GM18858 (cell line): ENCODE data around the gene UNC13A.

Experiments used
- ATAC-seq: cut with Tn5 transposase; IDR thresholded peaks from one replicate; pipeline ENCODE4 v1.9.1; 2021; ENCODE audit not compliant: unreplicated experiment

UNC13A gene

DNA sequence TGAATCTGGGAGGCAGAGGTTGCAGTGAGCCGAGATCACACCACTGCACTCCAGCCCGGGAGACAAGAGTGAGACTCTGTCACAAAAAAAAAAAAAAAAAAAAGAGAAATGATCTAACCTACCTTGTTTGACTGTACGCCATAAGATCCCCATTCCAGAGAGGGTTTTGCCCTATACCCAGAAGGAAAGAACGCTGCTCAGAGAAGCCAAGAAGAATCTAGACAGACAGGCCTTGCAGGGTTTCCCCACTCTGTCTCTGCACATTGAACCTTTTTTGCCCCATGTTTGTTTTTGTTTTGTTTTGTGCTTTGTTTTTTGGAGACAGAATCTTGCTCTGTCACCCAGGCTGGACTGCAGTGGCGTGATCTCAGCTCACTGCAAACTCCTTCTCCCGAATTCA, 23.7 kb upstream of the UNC13A start:
- ATAC-seq, result no peak

- ATAC-seq, result no peak
These were observed 18.6 kb upstream of the UNC13A start for GRCh38 chr19:17706750-17707181.

GRCh38 chr19:17703824-17704463, 15.8 kb upstream of the UNC13A start:
- no peak for ATAC-seq

DNA sequence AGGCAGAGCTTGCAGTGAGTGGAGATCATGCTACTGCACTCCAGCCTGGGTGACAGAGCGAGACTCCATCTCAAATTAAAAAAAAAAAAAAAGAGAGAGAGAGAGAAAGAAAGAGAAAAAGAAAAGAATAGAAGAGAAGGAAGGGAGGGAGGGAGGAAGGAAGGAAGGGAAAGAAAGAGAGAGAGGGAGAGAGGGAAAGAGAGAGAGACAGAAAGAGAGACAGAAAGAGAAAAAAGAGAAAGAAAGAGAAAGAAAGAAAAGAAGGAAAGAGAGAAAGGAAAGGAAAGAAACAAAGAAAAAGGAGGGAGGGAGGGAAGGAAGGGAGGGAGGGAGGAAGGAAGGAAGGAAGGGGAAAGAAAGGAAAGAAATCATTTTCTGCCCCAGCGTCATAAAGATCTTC, 7.0 kb upstream of the UNC13A start:
- no peak for ATAC-seq

- ATAC-seq, result no peak
These were observed 4.4 kb upstream of the UNC13A start for GRCh38 chr19:17692566-17692965.

DNA sequence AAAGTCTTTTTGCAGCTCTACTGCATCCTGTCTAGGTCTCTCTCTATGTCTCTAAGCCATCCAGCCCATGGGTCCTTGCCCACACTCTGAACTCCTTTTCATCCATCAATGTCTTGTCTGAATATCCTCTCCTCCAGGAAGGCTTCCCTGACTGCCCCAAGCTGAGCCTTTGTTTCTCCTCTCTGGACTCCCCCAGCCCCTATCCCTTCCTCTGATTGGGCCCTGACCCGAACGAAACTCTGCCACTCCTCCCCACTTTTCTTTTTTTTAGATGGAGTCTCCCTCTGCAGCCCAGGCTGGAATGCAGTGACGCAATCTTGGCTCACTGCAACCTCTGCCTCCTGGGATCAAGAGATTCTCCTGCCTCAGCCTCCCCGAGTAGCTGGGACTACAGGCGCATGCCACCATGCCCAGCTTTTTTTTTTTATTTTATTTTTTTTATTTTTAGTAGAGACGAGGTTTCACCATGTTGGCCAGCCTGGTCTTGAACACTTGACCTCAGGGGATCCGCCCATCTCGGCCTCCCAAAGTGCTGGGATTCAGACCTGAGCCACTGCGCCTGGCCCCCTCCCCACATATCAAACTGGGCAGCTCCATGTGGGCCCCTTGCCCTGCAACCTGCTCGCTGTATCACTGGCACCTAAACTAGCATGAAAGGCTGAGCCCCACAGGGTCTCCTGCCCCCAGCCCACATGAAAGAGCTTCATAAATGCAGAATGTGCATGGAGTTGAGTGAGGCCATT, 870 bp upstream of the UNC13A start:
- no peak for ATAC-seq

DNA sequence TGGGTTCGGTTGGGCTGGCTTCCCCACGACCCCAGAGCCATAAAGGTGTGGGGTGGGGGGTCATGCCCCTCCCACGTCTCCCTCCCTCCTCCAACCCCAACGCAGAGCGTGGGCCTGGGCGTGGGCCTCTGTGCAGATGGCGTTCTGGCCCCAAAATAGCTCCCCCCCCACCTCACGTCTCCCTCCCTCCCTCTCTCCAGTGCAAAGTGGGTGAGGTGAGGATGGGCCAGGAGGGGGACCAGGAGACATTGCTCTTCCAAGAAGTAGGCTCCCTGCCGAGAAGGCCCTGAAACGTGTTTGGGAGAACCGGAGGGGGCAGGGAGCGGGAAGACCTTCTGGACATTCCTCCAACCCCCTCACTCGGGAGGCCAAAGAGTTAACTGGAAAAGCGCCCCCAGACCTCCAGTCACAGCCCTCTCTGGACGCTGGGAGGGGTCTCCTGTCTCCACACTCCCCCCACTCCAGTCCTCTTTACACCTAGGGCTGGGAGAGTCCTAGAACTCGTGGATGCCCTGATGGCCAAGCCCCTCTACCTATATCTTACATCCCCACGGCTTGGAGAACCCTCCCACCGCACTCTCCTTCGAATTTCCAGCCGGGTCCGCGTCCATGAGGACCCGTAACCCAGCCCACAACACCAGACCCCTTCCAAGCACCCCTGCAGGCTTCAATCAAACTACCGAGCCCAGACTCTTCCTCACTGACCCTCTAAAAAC, 855 bp downstream of the UNC13A start:
- no peak for ATAC-seq

- ATAC-seq, result no peak
These were observed 1.5 kb downstream of the UNC13A start for GRCh38 chr19:17686592-17687024.

DNA sequence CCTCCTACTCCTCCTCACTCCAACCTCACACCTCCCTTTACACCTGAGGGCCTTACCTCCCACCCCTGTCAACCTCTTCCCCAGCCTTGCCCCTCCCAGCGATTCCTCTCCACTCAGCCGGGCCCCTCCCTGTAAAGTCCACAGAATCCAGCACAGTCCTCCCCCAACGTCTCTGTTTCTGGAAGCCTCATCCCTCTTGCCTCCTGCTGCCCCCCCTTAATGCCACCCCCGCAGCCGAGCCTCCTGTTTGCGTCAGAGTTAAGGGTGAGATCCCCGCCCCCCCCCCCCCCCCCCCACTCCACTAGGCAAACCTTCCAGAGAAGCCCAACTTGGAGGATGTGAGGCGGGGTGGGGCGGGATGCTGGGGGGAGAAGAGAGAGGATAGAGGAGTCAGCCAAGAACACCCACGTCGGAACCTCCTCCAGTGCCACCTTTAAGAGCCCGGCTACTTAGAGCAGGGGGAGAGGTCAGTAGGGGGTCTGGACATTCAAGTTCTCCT, 2.1 kb downstream of the UNC13A start:
- no peak for ATAC-seq

GRCh38 chr19:17685451-17686022, 2.6 kb downstream of the UNC13A start:
- no peak for ATAC-seq

DNA sequence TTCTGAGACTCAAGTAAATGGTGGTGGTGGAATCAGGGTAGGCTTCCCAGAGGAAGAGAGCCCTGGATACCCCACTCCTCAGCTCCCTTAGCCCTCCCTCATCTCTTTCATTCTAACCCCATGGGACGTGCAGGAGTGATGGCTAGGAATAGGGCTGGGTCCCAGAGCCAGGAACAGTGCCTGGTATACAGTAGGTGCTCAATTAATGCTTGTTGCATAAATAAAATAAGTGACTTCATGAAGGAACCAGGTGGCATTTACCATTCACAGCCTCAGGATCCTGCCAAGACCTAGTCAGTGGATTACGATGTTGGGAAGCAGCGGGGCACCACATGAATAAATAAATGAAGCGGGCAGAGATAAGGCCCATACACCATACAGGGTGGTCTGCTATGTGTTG, 3.9 kb downstream of the UNC13A start:
- no peak for ATAC-seq

- no peak for ATAC-seq
These were observed 5.1 kb downstream of the UNC13A start for GRCh38 chr19:17683078-17683477.

DNA sequence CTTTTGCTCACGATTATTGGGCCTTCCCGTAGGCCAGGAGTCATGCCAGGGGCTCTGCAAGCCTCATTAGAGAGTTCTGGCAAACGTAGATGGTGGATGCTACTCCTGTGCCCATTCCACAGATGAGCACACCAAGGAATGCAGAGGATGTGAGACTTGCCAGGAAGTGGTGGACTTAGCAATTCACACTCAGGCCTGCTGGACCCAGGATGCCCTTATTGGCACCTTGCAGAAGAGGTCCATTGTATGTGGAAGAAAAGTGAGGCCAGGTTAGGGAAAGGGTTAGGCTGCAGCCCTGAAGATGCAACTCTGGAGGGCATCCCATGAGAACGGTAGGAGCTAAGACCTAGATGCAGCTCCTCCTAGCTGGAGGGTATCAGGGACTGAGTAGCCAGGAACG, 5.9 kb downstream of the UNC13A start:
- no peak for ATAC-seq

DNA sequence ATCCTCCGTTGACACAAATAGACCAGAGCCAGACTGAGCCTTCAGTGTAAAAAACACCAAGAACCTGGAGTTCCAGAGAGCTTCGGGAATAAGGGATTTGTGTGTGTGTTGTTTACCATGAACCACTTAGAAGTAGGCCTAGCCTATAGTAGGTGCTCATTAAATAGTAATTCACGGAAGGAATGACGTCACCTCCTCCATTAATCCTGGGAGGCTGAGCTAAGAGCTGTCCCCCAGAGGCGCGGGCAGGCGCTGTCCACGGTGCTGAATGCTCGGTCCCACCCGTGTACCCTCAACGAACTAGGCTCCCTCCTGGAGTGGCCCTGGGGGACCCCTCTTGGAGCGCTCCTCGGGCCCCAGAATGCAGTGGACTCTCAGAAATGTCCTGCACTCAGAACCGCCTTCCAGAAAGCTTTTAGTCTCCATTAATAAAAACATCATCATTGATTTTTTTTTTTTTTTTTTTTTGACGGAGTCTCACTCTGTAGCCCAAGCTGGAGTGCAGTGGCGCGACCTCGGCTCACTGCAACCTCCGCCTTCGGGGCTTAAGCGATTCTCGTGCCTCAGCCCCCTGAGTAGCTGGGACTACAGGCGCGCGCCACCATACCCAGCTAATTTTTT, 6.5 kb downstream of the UNC13A start:
- no peak for ATAC-seq

DNA sequence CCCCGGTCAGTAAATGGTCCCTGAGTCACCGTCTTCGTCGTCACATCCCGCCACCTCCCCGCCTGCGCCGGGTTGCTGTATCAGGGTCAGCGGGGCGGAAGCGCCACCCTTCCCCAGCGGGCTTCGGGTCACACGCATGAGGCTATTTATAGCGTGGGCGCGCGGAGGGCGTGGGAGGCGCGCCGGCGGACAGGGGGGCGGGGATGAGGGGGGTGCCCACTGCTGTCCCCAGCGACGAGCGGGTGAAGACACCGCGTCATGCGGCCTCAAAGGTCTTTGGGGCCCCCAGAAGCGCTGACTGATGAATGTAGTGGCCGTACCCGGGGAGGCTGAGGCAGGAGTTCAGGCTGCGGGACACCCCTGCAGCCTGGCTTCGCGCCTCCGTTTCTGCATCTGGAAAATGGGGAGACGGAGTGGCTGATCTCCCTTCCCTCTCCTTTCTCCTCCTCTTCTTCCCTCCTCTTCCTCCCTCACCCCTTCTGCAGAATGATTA, 7.9 kb downstream of the UNC13A start:
- ATAC-seq, result no peak

- ATAC-seq, result no peak
These were observed 8.5 kb downstream of the UNC13A start for GRCh38 chr19:17679526-17680229.

DNA sequence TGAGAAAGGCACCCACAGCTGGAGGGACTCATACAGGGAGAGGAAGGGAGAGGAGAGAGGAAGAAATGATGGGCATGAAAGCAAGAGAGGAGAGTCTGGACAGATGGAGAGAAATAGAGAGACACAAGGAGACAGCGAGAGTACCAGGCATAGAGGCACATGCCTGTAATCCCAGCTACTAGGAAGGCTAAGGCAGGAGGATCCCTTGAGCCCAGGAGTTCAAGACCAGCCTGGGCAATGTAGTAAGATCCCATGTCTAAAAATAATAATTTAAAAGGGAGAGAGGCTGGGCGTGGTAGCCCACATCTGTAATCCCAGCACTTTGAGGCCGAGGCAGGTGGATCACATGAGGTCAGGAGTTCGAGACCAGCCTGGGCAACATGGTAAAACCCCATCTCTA, 9.3 kb downstream of the UNC13A start:
- ATAC-seq, result no peak

DNA sequence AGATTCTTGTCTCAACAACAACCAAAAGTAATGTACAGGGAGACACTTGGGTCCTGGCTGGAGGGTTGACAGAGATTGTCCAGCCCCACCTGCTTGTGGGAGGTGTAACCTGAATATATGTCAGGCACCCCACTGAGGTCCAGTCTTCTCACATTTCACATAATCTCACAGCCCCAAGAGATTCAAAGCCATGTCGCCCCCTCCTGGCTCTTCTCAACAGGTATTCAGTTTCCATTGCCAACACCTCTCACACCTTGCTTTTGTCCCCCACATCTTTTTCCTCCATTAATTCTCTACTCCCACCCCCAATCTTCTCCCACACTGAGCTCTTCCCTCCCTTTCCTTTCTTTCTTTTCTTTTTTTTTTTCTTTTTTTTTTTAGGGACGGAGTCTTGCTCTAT, 11.2 kb downstream of the UNC13A start:
- no peak for ATAC-seq

- no peak for ATAC-seq
These were observed 11.9 kb downstream of the UNC13A start for GRCh38 chr19:17676295-17676694.
